ENCODE measurements around the gene DEXI.

The DEXI gene

GRCh38 chr16:10942352-10943063 is at the start of gene DEXI:
DEXI (minus strand) TSS chr16:10942468; CDS start chr16:10942005, 463 bp downstream.
- DNase-seq (ENCODE audit: low spot score): peak; percentile 96

GRCh38 chr16:10990378-10990777 is 48.1 kb upstream of the DEXI start:
- DNase-seq (ENCODE audit: low spot score): no peak

GRCh38 chr16:10989559-10989958 is 47.3 kb upstream of the DEXI start:
- DNase-seq (ENCODE audit: low spot score): no peak

DNA sequence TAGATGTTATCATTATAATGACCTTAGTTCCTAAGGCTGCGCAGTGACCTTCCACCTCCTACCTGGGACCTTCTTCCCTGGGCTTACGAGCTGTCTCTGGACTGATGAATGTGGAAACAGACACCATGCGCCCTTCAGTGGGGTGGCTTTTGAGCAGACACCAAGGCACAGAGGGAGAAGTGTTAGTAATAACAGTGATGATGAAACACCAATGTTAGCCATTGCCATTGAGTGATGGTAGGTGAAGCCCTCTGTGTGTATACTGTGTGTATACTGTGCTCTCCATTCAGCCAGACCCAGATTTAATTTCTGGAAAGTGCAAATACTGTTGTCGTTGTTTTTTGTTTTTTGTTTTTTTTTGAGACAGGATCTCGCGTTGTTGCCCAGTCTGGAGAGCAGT is 46.6 kb upstream of the DEXI start:
- DNase-seq (ENCODE audit: low spot score): no peak

- DNase-seq (ENCODE audit: low spot score): no peak
Measured at GRCh38 chr16:10988164-10988803, 46.0 kb upstream of the DEXI start.

- DNase-seq (ENCODE audit: low spot score): no peak
Measured at GRCh38 chr16:10987361-10988163, 45.3 kb upstream of the DEXI start.

DNA sequence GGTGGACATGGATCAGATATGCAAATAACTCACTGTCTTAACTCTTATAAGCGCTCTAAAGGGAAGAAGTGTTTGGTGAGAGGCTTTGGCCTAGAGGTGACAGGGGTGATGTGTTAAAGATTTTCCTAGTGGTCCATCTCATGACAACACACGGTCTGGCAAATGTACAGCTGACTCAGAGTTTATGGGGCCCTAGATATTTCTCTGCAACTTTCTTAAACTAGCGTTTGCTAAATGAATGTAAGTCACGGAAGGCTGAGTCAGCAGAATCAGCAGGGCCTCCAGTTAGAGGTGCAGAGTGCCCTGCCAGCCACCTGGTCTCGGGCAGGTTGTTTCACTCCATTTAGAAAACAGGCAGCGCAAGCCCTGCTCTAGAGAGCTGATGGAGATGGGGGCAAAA is 42.2 kb upstream of the DEXI start:
- no peak for DNase-seq (ENCODE audit: low spot score)

DNA sequence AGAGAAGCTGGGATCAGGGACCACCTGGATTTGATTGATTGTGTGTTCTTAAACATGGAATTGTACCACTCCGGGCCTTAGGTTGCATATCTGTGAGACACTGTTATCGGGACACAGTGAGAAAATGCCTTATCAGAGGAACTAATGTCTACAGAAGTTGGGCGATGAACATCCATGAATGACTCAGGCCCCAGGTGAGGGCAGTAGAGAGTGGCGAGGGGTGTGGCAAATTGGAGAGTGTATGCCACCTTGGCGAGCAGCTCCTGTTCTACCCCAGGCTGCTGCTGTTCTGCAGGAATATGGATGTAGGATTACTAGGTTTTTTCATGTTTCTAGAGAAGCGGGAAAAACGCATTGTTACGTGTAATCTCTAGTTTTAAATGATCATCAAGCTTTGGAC is 40.9 kb upstream of the DEXI start:
- DNase-seq (ENCODE audit: low spot score): no peak

GRCh38 chr16:10982465-10983150 is 40.3 kb upstream of the DEXI start:
- DNase-seq (ENCODE audit: low spot score): peak; percentile 76

- DNase-seq (ENCODE audit: low spot score): no peak
Measured at GRCh38 chr16:10981697-10982216, 39.5 kb upstream of the DEXI start.

GRCh38 chr16:10980813-10981212 is 38.5 kb upstream of the DEXI start:
- no peak for DNase-seq (ENCODE audit: low spot score)

DNA sequence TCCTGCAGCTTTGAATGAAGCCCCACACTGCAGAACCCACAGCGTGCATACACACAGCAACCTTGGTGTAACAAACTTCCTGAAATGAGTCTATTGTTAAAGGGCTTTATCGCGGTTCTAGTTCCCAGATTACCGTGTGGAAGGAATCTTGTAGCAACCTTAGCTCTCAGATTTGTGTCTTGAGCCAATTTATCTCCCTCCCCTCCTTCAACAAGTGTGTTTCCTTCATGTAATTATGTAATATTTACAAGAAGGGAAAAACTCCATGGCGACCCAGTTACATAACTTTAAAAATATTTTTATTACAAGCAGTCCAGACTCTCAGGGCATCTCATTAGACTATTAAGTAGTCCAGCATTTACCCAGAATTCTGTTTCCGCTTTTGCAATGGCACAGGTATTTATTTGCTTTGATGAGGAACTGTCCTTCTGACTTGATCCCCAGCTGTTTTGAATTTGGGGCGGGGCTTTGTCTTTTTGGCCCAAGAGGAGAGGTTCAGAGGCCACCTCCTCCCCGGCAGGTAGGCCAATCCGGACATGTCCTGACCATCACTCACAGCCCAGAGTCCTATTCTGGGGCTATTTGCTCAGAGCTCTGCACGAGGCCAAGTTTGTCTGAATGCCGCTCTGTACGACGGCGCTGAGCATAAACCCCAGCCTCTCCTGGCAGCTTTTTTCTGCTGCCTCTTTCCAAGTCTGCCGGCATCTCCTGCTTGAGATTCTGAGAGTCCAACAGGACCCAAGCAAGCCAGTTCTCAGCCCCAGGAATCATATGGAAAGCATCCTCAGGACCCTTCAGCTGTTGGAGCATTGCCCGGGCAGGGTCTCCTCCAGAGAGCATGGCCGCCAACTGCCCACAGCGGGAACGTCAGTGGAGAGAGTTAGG is 37.7 kb upstream of the DEXI start:
- DNase-seq (ENCODE audit: low spot score): peak; percentile 72

DNA sequence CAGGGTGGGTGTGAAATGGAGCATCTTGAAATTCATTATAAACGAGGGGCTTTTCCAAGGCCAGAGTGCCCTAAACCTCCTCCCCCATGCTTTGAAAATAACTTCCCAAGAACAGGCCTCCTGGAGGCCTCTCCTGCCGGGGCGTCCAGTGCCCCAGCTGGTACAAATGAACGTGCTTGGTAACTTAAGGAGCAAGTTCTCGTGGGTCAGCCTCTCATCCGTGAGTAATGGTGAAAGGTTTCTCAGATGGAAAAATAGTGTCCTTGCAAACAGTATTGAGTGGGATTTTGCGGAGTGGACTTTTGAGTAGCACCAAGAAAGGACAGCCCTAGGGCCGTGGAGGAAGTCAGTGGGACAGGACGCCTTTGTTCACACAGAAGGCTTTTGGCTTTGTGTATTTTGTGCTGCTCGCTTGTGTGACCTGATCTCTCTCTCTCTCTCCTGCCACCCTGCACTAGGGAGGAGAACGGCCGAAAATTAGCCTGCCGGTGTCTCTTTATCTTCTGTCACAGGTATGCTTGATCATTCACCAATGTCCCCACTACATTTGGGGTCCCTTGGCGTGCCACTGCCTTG is 36.7 kb upstream of the DEXI start:
- DNase-seq (ENCODE audit: low spot score): no peak

DNA sequence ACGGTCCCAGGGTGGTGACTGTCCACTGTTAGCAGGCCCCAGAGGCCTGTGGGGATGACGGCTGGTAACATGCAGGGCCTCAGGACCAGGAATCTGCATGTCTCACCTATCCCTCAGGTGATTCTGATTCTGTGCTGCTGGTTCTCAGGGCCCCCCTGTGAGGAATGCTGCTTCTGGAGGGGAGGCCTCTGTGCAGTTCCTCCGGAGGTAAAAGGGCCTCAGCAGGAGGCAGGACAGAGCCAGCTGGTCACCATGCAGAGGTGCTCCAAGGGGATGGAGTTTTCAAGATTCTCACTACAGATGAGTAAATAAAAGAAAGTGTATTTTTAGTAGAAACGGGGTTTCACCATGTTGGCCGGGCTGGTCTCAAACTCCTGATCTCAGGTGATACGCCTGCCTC is 35.9 kb upstream of the DEXI start:
- no peak for DNase-seq (ENCODE audit: low spot score)

- DNase-seq (ENCODE audit: low spot score): no peak
Measured at GRCh38 chr16:10976634-10977033, 34.4 kb upstream of the DEXI start.

GRCh38 chr16:10972819-10973464 is 30.7 kb upstream of the DEXI start:
- no peak for DNase-seq (ENCODE audit: low spot score)

DNA sequence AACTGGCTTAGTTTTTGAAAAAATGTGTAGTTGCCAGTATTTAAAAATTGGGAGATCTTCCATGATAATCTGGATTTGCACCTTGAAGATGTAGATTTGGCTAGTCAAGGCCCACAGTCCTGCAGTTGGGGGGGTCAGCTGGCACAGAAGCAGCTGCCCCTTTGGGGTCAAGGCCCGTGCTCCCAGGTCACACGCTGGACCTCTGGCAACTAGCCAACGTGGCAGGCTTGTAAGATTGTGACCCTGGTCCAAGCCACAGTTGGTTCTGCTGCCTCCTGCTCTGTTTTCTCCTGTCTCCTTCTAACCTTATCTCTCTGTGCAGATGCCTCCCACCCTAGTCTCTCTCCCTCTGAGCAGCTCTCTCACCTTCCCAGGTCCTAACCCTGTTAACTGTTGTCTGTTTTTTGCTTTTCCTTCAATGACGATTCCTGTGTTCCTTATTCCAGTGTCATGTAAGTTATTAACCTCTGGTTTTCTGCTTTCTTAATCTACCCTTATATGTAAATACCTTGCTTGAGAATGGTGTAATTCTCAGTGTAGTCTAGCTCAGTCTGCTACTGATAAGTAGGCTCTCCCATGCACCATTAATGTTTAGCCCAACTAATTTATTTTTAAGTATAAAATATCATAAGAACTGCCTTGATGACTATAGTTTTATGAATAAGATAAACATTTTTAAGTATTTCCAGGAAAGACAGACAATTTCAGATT is 30.0 kb upstream of the DEXI start:
- no peak for DNase-seq (ENCODE audit: low spot score)

DNA sequence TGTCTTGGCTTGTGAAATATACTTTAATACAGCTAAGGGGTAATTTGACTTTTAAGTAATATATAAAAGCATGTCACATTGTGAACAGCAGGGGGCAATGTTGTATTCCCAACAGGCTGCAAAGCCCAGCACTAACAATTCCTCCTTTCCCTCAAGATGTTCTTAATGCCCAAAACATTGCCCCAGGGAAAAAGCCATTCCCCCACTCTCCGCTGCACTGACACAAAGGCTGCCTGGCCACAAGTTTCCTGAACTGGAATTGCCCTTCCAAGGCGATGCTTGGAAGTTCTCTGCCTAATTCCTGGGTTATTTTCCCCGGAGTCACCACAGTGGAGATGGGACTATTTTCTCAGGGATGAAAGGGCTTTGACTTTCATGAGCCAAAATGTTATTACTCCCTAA is 29.3 kb upstream of the DEXI start:
- no peak for DNase-seq (ENCODE audit: low spot score)

GRCh38 chr16:10970065-10970464 is 27.8 kb upstream of the DEXI start:
- DNase-seq (ENCODE audit: low spot score): no peak

DNA sequence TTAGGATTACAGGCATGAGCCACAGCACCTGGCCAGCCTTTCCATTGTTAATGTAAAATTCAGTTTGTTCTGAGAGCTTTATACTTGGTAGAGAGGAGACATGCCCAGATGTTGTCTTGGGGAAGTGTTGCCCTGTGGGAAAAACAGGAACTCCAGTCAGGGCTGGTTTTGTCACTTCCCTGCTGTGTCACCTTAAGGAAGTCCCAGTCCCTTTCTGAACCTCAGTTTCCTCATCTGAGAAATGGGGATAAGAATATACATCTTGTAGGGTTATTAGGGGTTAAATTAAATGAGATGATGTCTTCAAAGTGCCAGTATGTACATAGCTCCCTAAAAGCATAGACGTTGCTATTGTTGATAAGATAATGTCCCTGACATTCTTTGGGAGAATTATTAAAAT is 27.3 kb upstream of the DEXI start:
- DNase-seq (ENCODE audit: low spot score): no peak

Data from left forelimb (tissue), 1 donor.